ENCODE measurements around the gene CTSH.
A peak's percentile ranks its signal among the peaks of the same experiment; 100 is the strongest.
"Not testable (repeated sequence)": the region's sequence is repeated elsewhere in the genome, so short reads cannot be mapped to it uniquely, and the experiment has no call there.

CTSH gene

DNA sequence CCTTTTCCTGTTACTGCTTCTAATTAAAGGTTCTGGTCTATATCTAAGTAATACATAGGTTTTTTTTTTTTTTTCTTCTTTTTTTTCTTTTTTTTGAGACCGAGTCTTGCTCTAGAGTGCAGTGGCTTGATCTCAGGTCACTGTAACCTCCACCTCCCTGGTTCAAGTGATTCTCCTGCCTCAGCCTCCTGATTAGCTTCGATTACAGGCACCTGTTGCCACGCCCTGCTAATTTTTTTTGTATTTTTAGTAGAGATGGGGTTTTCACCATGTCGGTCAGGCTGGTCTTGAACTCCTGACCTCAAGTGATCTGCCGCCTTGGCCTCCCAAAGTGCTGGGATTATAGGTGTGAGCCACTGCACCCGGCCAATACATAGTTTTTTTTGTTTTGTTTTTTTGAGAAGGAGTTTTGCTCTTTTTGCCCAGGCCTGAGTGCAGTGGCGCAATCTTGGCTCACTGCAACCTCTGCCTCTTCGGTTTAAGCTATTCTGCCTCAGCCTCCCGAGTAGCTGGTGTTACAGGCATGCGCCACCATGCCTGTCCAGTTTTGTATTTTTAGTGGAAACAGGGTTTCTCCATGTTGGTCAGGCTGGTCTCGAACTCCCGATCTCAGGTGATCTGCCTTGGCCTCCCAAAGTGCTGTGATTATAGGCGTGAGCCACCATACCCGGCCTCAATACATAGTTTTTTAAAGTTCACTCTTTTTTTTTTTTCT is 43.9 kb downstream of the CTSH start:
- H3K9me3 ChIP-seq (ENCODE audit: control insufficient read depth in 5 of 5, low read length in 5 of 5); H3K4me3 ChIP-seq (ENCODE audit: low read depth in 1 of 5, low read length in 5 of 5); H3K27ac ChIP-seq (ENCODE audit: low read depth, low read length); H3K4me1 ChIP-seq (ENCODE audit: control insufficient read depth in 5 of 5, insufficient read depth in 5 of 5, low read length in 5 of 5); H3K27me3 ChIP-seq (ENCODE audit: control insufficient read depth in 5 of 5, insufficient read depth in 4 of 5, low read length in 5 of 5); H3K9ac ChIP-seq (ENCODE audit: low read length in 5 of 5): not testable (repeated sequence)
- peaks cover 38 to 93% (median 71%) of the 10 kb centered on the region in 5 donors for H3K36me3 ChIP-seq (ENCODE audit: control insufficient read depth in 5 of 5, insufficient read depth in 5 of 5, low read length in 5 of 5)

DNA sequence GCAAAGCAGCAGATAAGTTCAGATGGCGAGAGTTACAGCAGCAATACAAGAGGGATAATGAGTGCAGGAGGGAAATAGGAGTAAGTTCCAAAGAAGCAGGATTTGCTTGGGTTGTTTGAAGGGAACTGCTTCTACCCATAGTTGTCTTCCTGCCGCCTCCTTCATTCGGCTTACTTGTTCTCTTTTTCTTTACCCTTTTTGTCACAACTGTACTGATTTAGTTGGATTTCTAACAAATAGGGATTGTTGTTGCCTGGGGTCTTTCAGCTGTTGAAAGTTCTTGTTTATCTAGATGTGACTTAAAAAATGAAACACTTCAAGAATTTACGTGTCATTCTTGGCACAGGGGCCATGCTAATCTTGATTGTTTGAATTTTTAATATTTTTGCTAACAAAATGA is 46.3 kb downstream of the CTSH start:
- Histone ChIP-seq H3K27ac (ENCODE audit: low read depth, low read length) (no peak overlapping the region), H3K9ac (ENCODE audit: low read length in 5 of 5) (no peak overlapping the region), H3K27me3 (ENCODE audit: control insufficient read depth in 5 of 5, insufficient read depth in 4 of 5, low read length in 5 of 5) (no peaks in the 10 kb centered on the region), H3K4me1 (ENCODE audit: control insufficient read depth in 5 of 5, insufficient read depth in 5 of 5, low read length in 5 of 5) (peaks cover 0 to 5% (median 0%) of the 10 kb centered on the region in 5 donors), H3K36me3 (ENCODE audit: control insufficient read depth in 5 of 5, insufficient read depth in 5 of 5, low read length in 5 of 5) (peaks cover 46 to 94% (median 81%) of the 10 kb centered on the region in 5 donors), H3K4me3 (ENCODE audit: low read depth in 1 of 5, low read length in 5 of 5) (no peak overlapping the region), H3K9me3 (ENCODE audit: control insufficient read depth in 5 of 5, low read length in 5 of 5) (no peaks in the 10 kb centered on the region)

GRCh38 chr15:78895471-78895870 is 49.4 kb downstream of the CTSH start:
- Histone ChIP-seq H3K4me3 (ENCODE audit: low read depth in 1 of 5, low read length in 5 of 5) (no peak overlapping the region), H3K36me3 (ENCODE audit: control insufficient read depth in 5 of 5, insufficient read depth in 5 of 5, low read length in 5 of 5) (peaks cover 60 to 97% (median 81%) of the 10 kb centered on the region in 5 donors), H3K27me3 (ENCODE audit: control insufficient read depth in 5 of 5, insufficient read depth in 4 of 5, low read length in 5 of 5) (no peaks in the 10 kb centered on the region), H3K27ac (ENCODE audit: low read depth, low read length) (no peak overlapping the region), H3K9ac (ENCODE audit: low read length in 5 of 5) (no peak overlapping the region), H3K4me1 (ENCODE audit: control insufficient read depth in 5 of 5, insufficient read depth in 5 of 5, low read length in 5 of 5) (no peaks in the 10 kb centered on the region), H3K9me3 (ENCODE audit: control insufficient read depth in 5 of 5, low read length in 5 of 5) (no peaks in the 10 kb centered on the region)

GRCh38 chr15:78893538-78893937 is 51.3 kb downstream of the CTSH start:
- no peak overlapping the region for H3K27ac ChIP-seq (ENCODE audit: low read depth, low read length)
- H3K4me3 ChIP-seq (ENCODE audit: low read depth in 1 of 5, low read length in 5 of 5): no peak overlapping the region
- H3K36me3 ChIP-seq (ENCODE audit: control insufficient read depth in 5 of 5, insufficient read depth in 5 of 5, low read length in 5 of 5): peaks cover 60 to 92% (median 82%) of the 10 kb centered on the region in 5 donors
- no peaks in the 10 kb centered on the region for H3K27me3 ChIP-seq (ENCODE audit: control insufficient read depth in 5 of 5, insufficient read depth in 4 of 5, low read length in 5 of 5)
- no peak overlapping the region for H3K9ac ChIP-seq (ENCODE audit: low read length in 5 of 5)
- no peaks in the 10 kb centered on the region for H3K4me1 ChIP-seq (ENCODE audit: control insufficient read depth in 5 of 5, insufficient read depth in 5 of 5, low read length in 5 of 5)
- H3K9me3 ChIP-seq (ENCODE audit: control insufficient read depth in 5 of 5, low read length in 5 of 5): no peaks in the 10 kb centered on the region

DNA sequence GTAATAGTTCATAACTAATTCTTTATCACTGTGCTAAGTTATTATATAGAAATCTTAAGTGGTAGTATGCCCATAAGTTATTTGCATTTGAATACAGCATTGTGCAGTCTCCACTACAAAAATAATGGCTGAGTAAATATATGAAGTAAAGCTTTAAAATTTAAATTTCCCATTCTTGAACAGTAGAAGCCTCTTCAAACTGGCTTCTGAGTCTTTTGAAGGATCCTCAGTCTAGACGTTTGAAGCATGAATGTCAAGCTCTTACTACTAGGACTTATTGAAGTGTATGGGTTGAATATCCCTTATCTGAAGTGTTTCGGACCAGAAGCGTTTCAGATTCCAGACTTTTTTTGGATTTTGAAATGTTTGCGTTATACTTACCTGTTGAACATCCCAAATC is 55.8 kb downstream of the CTSH start:
- H3K9me3 ChIP-seq (ENCODE audit: control insufficient read depth in 5 of 5, low read length in 5 of 5): no peaks in the 10 kb centered on the region
- H3K4me1 ChIP-seq (ENCODE audit: control insufficient read depth in 5 of 5, insufficient read depth in 5 of 5, low read length in 5 of 5): peaks cover 2 to 11% (median 4%) of the 10 kb centered on the region in 5 donors
- H3K4me3 ChIP-seq (ENCODE audit: low read depth in 1 of 5, low read length in 5 of 5): no peak overlapping the region
- no peak overlapping the region for H3K9ac ChIP-seq (ENCODE audit: low read length in 5 of 5)
- H3K27ac ChIP-seq (ENCODE audit: low read depth, low read length): no peak overlapping the region
- H3K36me3 ChIP-seq (ENCODE audit: control insufficient read depth in 5 of 5, insufficient read depth in 5 of 5, low read length in 5 of 5): peaks cover 46 to 83% (median 65%) of the 10 kb centered on the region in 5 donors
- H3K27me3 ChIP-seq (ENCODE audit: control insufficient read depth in 5 of 5, insufficient read depth in 4 of 5, low read length in 5 of 5): no peaks in the 10 kb centered on the region

- Histone ChIP-seq H3K4me3 (ENCODE audit: low read depth in 1 of 5, low read length in 5 of 5) (no peak overlapping the region), H3K9ac (ENCODE audit: low read length in 5 of 5) (no peak overlapping the region), H3K27ac (ENCODE audit: low read depth, low read length) (peak overlapping the region; percentile 98), H3K9me3 (ENCODE audit: control insufficient read depth in 5 of 5, low read length in 5 of 5) (no peaks in the 10 kb centered on the region), H3K27me3 (ENCODE audit: control insufficient read depth in 5 of 5, insufficient read depth in 4 of 5, low read length in 5 of 5) (no peaks in the 10 kb centered on the region), H3K4me1 (ENCODE audit: control insufficient read depth in 5 of 5, insufficient read depth in 5 of 5, low read length in 5 of 5) (peaks cover 4 to 53% (median 39%) of the 10 kb centered on the region in 5 donors), H3K36me3 (ENCODE audit: control insufficient read depth in 5 of 5, insufficient read depth in 5 of 5, low read length in 5 of 5) (peaks cover 14 to 42% (median 23%) of the 10 kb centered on the region in 5 donors)
Measured at GRCh38 chr15:78881681-78882080, 63.2 kb downstream of the CTSH start.

DNA sequence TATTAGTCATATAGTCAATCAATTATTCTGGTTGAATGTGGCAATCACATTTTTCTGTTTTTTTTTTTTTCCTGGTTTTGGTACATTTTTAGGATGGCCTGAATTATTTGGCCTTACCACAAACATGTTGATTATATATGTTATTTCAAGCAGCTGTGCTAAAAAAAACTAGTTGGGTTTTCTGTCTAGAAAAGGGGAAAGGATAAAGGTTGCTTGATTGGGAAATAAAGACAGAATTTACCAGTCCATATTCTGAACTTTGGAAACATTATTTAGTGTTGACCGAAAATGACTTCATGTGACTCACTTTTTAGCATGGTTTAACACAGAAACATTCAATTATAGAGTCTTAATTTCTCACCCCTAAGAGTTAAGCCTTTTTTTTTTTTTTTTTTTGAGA is 64.0 kb downstream of the CTSH start:
- Histone ChIP-seq H3K9me3 (ENCODE audit: control insufficient read depth in 5 of 5, low read length in 5 of 5) (no peaks in the 10 kb centered on the region), H3K4me1 (ENCODE audit: control insufficient read depth in 5 of 5, insufficient read depth in 5 of 5, low read length in 5 of 5) (peaks cover 4 to 62% (median 48%) of the 10 kb centered on the region in 5 donors), H3K27ac (ENCODE audit: low read depth, low read length) (peak overlapping the region; percentile 98), H3K4me3 (ENCODE audit: low read depth in 1 of 5, low read length in 5 of 5) (no peak overlapping the region), H3K9ac (ENCODE audit: low read length in 5 of 5) (no peak overlapping the region), H3K36me3 (ENCODE audit: control insufficient read depth in 5 of 5, insufficient read depth in 5 of 5, low read length in 5 of 5) (peaks cover 9 to 36% (median 18%) of the 10 kb centered on the region in 5 donors), H3K27me3 (ENCODE audit: control insufficient read depth in 5 of 5, insufficient read depth in 4 of 5, low read length in 5 of 5) (no peaks in the 10 kb centered on the region)

GRCh38 chr15:78880242-78880533 is 64.7 kb downstream of the CTSH start:
- Histone ChIP-seq H3K27me3 (ENCODE audit: control insufficient read depth in 5 of 5, insufficient read depth in 4 of 5, low read length in 5 of 5) (no peaks in the 10 kb centered on the region), H3K4me1 (ENCODE audit: control insufficient read depth in 5 of 5, insufficient read depth in 5 of 5, low read length in 5 of 5) (peaks cover 3 to 63% (median 54%) of the 10 kb centered on the region in 5 donors), H3K9me3 (ENCODE audit: control insufficient read depth in 5 of 5, low read length in 5 of 5) (no peaks in the 10 kb centered on the region), H3K36me3 (ENCODE audit: control insufficient read depth in 5 of 5, insufficient read depth in 5 of 5, low read length in 5 of 5) (peaks cover 9 to 30% (median 18%) of the 10 kb centered on the region in 5 donors), H3K27ac (ENCODE audit: low read depth, low read length) (peak overlapping the region; percentile 98), H3K9ac (ENCODE audit: low read length in 5 of 5) (no peak overlapping the region), H3K4me3 (ENCODE audit: low read depth in 1 of 5, low read length in 5 of 5) (no peak overlapping the region)

DNA sequence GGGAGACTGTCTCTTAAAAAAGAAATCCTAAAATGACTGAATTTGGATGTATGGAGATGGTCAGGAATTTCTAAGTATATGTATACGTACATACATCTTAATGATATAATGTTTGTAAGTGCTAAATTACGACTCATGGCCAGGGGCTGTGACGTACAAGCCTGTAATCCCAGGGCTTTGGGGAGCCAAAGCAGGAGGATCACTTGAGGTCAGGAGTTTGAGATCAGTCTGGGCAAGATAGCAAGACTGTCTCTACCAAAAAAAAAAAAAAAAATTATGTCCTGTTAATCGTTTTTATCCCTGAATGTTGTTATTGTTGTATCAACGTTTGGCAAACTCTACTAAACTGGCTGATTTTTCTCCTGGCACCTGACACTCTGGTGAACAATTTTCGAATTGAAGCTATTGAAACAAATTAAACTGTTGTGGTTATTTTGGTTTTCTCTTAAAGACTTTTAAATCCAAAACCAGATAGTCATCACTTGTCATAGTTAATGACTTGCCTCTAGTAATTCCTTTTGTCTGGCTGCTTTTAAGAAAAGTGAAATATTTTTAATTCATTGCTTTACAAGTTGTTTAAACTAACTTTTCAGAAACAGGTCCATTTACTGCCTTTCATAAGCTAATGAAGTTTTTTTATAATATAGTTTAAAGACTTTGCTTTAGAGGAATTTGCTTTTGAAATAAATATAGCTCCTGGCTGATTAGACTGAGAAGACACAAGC is 65.2 kb downstream of the CTSH start:
- no peaks in the 10 kb centered on the region for H3K27me3 ChIP-seq (ENCODE audit: control insufficient read depth in 5 of 5, insufficient read depth in 4 of 5, low read length in 5 of 5)
- H3K9ac ChIP-seq (ENCODE audit: low read length in 5 of 5): peak overlapping the region in 1 of 5 donors; percentile 21
- peak overlapping the region; percentile 98 for H3K27ac ChIP-seq (ENCODE audit: low read depth, low read length)

DNA sequence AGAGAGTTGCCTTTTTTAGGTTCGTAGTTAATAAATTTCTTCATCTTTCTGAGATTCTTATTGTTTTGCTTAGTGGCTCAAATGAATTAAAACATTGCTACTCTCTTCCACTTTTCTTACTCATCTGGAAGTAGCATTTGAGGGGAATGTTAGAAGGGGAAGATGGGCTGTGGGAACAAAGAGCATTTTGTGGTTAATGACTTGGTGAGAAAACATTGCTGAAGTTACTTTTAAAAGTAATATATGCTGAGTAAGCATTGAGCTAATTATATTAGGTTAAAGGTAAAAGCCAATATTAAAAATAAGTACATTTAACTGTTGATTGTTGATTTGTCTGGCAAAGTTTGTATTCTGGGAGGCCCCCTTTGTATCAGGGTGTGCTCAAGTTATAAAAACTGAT is 66.5 kb downstream of the CTSH start:
- Histone ChIP-seq H3K4me1 (ENCODE audit: control insufficient read depth in 5 of 5, insufficient read depth in 5 of 5, low read length in 5 of 5) (peaks cover 2 to 64% (median 59%) of the 10 kb centered on the region in 5 donors), H3K27ac (ENCODE audit: low read depth, low read length) (peak overlapping the region; percentile 98), H3K9ac (ENCODE audit: low read length in 5 of 5) (peak overlapping the region in 1 of 5 donors; percentile 3), H3K4me3 (ENCODE audit: low read depth in 1 of 5, low read length in 5 of 5) (no peak overlapping the region), H3K36me3 (ENCODE audit: control insufficient read depth in 5 of 5, insufficient read depth in 5 of 5, low read length in 5 of 5) (peaks cover 9 to 24% (median 18%) of the 10 kb centered on the region in 5 donors), H3K27me3 (ENCODE audit: control insufficient read depth in 5 of 5, insufficient read depth in 4 of 5, low read length in 5 of 5) (no peaks in the 10 kb centered on the region), H3K9me3 (ENCODE audit: control insufficient read depth in 5 of 5, low read length in 5 of 5) (no peaks in the 10 kb centered on the region)

More for the DNA sequence above, 65.2 kb downstream of the CTSH start:
- H3K4me1 ChIP-seq (ENCODE audit: control insufficient read depth in 5 of 5, insufficient read depth in 5 of 5, low read length in 5 of 5): peaks cover 2 to 63% (median 56%) of the 10 kb centered on the region in 5 donors
- H3K4me3 ChIP-seq (ENCODE audit: low read depth in 1 of 5, low read length in 5 of 5): no peak overlapping the region
- H3K9me3 ChIP-seq (ENCODE audit: control insufficient read depth in 5 of 5, low read length in 5 of 5): no peaks in the 10 kb centered on the region
- peaks cover 9 to 27% (median 18%) of the 10 kb centered on the region in 5 donors for H3K36me3 ChIP-seq (ENCODE audit: control insufficient read depth in 5 of 5, insufficient read depth in 5 of 5, low read length in 5 of 5)

All from subcutaneous abdominal adipose tissue (tissue), 5 donors.